ENCODE data around the gene GRIK2.

GRIK2 gene

DNA sequence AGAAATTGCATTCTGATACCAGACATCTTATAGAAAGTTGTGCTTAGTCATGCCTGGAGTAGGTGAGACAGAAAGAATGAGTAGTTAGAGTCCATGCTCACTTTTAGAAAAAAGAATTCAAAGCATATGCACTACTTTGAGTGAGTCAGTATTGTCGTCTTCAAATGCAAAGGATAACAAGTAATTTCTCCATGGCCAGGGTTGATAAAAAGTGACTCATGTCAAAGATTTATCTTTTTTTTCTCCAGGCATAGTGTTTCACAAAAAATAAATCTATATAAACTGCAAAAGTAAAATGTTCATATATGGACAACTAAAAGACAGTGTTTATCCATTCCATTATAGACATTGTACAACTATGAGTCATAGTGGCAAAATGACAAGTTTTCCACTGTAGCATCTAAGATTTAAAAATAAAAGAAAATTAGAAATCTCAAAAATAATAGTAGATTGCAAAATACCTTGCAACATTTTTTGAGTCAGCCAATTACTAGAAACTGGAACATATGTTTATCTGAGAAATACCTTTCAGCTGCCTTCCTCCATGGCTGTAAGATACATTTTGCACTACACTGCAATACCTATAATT is 329.6 kb downstream of the GRIK2 start:
- TF ChIP-seq, protein P1, sequence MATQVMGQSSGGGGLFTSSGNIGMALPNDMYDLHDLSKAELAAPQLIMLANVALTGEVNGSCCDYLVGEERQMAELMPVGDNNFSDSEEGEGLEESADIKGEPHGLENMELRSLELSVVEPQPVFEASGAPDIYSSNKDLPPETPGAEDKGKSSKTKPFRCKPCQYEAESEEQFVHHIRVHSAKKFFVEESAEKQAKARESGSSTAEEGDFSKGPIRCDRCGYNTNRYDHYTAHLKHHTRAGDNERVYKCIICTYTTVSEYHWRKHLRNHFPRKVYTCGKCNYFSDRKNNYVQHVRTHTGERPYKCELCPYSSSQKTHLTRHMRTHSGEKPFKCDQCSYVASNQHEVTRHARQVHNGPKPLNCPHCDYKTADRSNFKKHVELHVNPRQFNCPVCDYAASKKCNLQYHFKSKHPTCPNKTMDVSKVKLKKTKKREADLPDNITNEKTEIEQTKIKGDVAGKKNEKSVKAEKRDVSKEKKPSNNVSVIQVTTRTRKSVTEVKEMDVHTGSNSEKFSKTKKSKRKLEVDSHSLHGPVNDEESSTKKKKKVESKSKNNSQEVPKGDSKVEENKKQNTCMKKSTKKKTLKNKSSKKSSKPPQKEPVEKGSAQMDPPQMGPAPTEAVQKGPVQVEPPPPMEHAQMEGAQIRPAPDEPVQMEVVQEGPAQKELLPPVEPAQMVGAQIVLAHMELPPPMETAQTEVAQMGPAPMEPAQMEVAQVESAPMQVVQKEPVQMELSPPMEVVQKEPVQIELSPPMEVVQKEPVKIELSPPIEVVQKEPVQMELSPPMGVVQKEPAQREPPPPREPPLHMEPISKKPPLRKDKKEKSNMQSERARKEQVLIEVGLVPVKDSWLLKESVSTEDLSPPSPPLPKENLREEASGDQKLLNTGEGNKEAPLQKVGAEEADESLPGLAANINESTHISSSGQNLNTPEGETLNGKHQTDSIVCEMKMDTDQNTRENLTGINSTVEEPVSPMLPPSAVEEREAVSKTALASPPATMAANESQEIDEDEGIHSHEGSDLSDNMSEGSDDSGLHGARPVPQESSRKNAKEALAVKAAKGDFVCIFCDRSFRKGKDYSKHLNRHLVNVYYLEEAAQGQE (IDR thresholded peaks at IDR 0.05; ENCODE audit: insufficient read depth in 1 of 2, low read depth in 2 of 2, low read length in 2 of 2): no peak

DNA sequence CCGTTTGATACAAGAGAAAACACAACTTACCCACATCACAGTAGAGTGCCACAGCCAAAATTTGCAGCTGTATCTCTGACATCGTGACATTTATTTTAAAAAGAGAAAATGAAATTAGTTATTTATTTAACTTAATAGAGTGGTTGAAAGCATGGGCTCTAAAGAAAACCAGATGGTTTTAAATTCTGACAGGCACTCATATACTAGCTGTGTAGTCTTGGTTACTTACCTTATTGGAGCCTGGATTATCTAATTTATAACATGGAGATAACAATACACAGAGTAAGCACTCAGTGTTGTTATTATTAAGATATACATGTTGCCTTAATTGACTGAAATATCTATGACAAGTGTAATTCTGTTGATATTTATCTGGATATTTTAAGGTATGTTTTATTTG is 334.9 kb downstream of the GRIK2 start:
- TF ChIP-seq FOXP2 (optimal IDR thresholded peaks at IDR 0.05; ENCODE audit: borderline replicate concordance, extremely low read depth, extremely low read length, insufficient read depth) (no peak), POLR2AphosphoS5 (IDR thresholded peaks at IDR 0.05; ENCODE audit: low read depth, low read length) (no peak), SIN3A (IDR thresholded peaks at IDR 0.05; ENCODE audit: borderline replicate concordance, insufficient read depth, low read length) (no peak), TAF1 (IDR thresholded peaks at IDR 0.05; ENCODE audit: borderline replicate concordance, insufficient read depth, low read length) (no peak)
- TF ChIP-seq, protein P1 (IDR thresholded peaks at IDR 0.05; ENCODE audit: insufficient read depth in 1 of 2, low read depth in 2 of 2, low read length in 2 of 2): no peak

DNA sequence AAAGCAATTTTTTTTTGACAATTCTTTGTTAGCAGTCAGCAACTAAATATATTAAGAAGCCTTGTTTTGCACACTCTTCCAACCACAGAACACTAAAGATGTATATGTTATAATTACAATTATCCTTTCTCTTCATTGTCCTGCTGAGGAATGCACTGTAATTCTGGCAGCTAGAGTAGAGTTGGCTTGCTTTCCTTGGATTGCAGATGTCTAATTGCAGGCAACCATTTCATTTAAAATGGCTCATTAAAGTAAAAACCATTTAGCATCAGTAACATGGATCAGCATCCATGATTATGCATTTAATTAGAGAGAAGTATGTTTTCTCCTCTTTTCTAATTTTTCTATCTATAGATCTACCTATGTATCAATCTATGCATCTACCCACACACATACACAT is 335.4 kb downstream of the GRIK2 start:
- TF ChIP-seq POLR2AphosphoS5 (IDR thresholded peaks at IDR 0.05; ENCODE audit: low read depth, low read length) (no peak), SIN3A (IDR thresholded peaks at IDR 0.05; ENCODE audit: borderline replicate concordance, insufficient read depth, low read length) (no peak), FOXP2 (optimal IDR thresholded peaks at IDR 0.05; ENCODE audit: borderline replicate concordance, extremely low read depth, extremely low read length, insufficient read depth) (no peak), TAF1 (IDR thresholded peaks at IDR 0.05; ENCODE audit: borderline replicate concordance, insufficient read depth, low read length) (no peak)
- TF ChIP-seq, protein P1 (IDR thresholded peaks at IDR 0.05; ENCODE audit: insufficient read depth in 1 of 2, low read depth in 2 of 2, low read length in 2 of 2): no peak

DNA sequence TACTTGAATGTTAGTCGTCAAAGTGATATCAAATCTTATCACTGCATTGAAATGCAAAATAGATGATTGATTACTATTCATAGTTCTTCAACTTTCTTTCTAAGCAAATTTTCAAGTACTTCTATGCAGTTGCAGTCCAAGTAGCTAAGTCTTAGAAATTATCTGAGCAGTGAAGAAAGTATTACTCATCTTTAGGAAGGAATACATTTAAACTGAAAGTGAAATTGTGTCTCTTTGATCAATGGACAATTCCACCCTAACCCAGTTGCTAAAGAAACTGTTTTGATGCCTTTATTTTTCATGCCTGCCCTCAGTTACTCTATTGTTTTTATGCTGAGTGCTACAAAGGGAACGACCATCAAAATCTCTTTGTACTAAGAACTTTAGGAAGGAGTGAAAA is 337.4 kb downstream of the GRIK2 start:
- no peak for TF ChIP-seq TAF1 (IDR thresholded peaks at IDR 0.05; ENCODE audit: borderline replicate concordance, insufficient read depth, low read length)

DNA sequence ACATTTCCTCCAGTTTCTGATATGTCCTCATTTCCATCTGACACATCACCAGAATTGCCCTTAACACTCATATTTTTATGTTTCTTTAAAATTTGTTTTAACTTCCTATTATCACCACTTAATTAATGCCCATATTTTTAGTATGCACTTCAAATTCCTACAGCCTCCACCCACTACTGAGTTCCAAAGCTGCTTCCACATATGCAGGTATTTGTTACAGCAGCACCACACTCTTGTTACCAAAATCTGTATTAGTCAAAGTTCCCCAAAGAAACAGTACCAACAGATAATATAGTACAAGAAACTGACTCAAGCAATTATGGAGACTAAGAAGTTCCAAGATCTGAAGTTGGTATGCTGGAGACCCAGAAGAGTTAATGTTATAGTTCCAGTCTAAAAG is 340.4 kb downstream of the GRIK2 start:
- TF ChIP-seq FOXP2 (optimal IDR thresholded peaks at IDR 0.05; ENCODE audit: borderline replicate concordance, extremely low read depth, extremely low read length, insufficient read depth): no peak
- TF ChIP-seq TAF1 (IDR thresholded peaks at IDR 0.05; ENCODE audit: borderline replicate concordance, insufficient read depth, low read length): no peak
- TF ChIP-seq SIN3A (IDR thresholded peaks at IDR 0.05; ENCODE audit: borderline replicate concordance, insufficient read depth, low read length): no peak
- TF ChIP-seq POLR2AphosphoS5 (IDR thresholded peaks at IDR 0.05; ENCODE audit: low read depth, low read length): no peak
- TF ChIP-seq, protein P1 (IDR thresholded peaks at IDR 0.05; ENCODE audit: insufficient read depth in 1 of 2, low read depth in 2 of 2, low read length in 2 of 2): no peak

Data from PFSK-1 (cell line).